ENCODE measurements around the gene SUGCT.
"Not testable (repeated sequence)": the region's sequence is repeated elsewhere in the genome, so short reads cannot be mapped to it uniquely, and the experiment has no call there.

SUGCT gene

GRCh38 chr7:40649247-40649646 lies 514.4 kb downstream of the SUGCT start:
- no peak for DNase-seq (ENCODE audit: low read depth in 2 of 2, low spot score in 1 of 2)

- not testable (repeated sequence) for DNase-seq (ENCODE audit: low read depth in 2 of 2, low spot score in 1 of 2)
Measured at GRCh38 chr7:40650903-40651302, 516.1 kb downstream of the SUGCT start.

GRCh38 chr7:40654171-40654570 lies 519.4 kb downstream of the SUGCT start:
- no peak for DNase-seq (ENCODE audit: low read depth in 2 of 2, low spot score in 1 of 2)

- DNase-seq (ENCODE audit: low read depth in 2 of 2, low spot score in 1 of 2) = no peak
Measured at GRCh38 chr7:40655426-40655825, 520.6 kb downstream of the SUGCT start.

- DNase-seq (ENCODE audit: low read depth in 2 of 2, low spot score in 1 of 2) = no peak
Measured at GRCh38 chr7:40656349-40656748, 521.5 kb downstream of the SUGCT start.

GRCh38 chr7:40658729-40659128 lies 523.9 kb downstream of the SUGCT start:
- no peak for DNase-seq (ENCODE audit: low read depth in 2 of 2, low spot score in 1 of 2)

- DNase-seq (ENCODE audit: low read depth in 2 of 2, low spot score in 1 of 2) = no peak
Measured at GRCh38 chr7:40659231-40659630, 524.4 kb downstream of the SUGCT start.

- no peak for DNase-seq (ENCODE audit: low read depth in 2 of 2, low spot score in 1 of 2)
Measured at GRCh38 chr7:40673285-40673684, 538.5 kb downstream of the SUGCT start.

GRCh38 chr7:40674316-40674715 lies 539.5 kb downstream of the SUGCT start:
- DNase-seq (ENCODE audit: low read depth in 2 of 2, low spot score in 1 of 2) = no peak

- no peak for DNase-seq (ENCODE audit: low read depth in 2 of 2, low spot score in 1 of 2)
Measured at GRCh38 chr7:40675741-40676140, 540.9 kb downstream of the SUGCT start.

- no peak for DNase-seq (ENCODE audit: low read depth in 2 of 2, low spot score in 1 of 2)
Measured at GRCh38 chr7:40676221-40676620, 541.4 kb downstream of the SUGCT start.

- DNase-seq (ENCODE audit: low read depth in 2 of 2, low spot score in 1 of 2) = no peak
Measured at GRCh38 chr7:40680657-40681056, 545.9 kb downstream of the SUGCT start.

- DNase-seq (ENCODE audit: low read depth in 2 of 2, low spot score in 1 of 2) = no peak
Measured at GRCh38 chr7:40682696-40683095, 547.9 kb downstream of the SUGCT start.

- DNase-seq (ENCODE audit: low read depth in 2 of 2, low spot score in 1 of 2) = no peak
Measured at GRCh38 chr7:40694026-40694809, 559.4 kb downstream of the SUGCT start.

GRCh38 chr7:40694991-40695390 lies 560.2 kb downstream of the SUGCT start:
- no peak for DNase-seq (ENCODE audit: low read depth in 2 of 2, low spot score in 1 of 2)

GRCh38 chr7:40697653-40698052 lies 562.8 kb downstream of the SUGCT start:
- no peak for DNase-seq (ENCODE audit: low read depth in 2 of 2, low spot score in 1 of 2)

- DNase-seq (ENCODE audit: low read depth in 2 of 2, low spot score in 1 of 2) = no peak
Measured at GRCh38 chr7:40698214-40698920, 563.6 kb downstream of the SUGCT start.

- no peak for DNase-seq (ENCODE audit: low read depth in 2 of 2, low spot score in 1 of 2)
Measured at GRCh38 chr7:40698921-40699260, 564.1 kb downstream of the SUGCT start.

- DNase-seq (ENCODE audit: low read depth in 2 of 2, low spot score in 1 of 2) = no peak
Measured at GRCh38 chr7:40700653-40701421, 566.0 kb downstream of the SUGCT start.

GRCh38 chr7:40701836-40702551 lies 567.2 kb downstream of the SUGCT start:
- DNase-seq (ENCODE audit: low read depth in 2 of 2, low spot score in 1 of 2) = no peak

GRCh38 chr7:40704172-40704571 lies 569.4 kb downstream of the SUGCT start:
- DNase-seq (ENCODE audit: low read depth in 2 of 2, low spot score in 1 of 2) = no peak

Data from stimulated activated CD8-positive, alpha-beta memory T cell treated with anti-CD3 and anti-CD28 coated beads, Interleukin-4, amount 100 ng/mL, for 4 hours (primary cell).